GM18519 (cell line): ENCODE results near the gene PERCC1.

Experiments
- ATAC-seq: cut with Tn5 transposase; IDR thresholded peaks from one replicate; pipeline ENCODE4 v1.9.1; 2021; ENCODE audit warnings: mild to moderate bottlenecking, moderate library complexity; ENCODE audit not compliant: unreplicated experiment, low FRiP score

Gene PERCC1

DNA sequence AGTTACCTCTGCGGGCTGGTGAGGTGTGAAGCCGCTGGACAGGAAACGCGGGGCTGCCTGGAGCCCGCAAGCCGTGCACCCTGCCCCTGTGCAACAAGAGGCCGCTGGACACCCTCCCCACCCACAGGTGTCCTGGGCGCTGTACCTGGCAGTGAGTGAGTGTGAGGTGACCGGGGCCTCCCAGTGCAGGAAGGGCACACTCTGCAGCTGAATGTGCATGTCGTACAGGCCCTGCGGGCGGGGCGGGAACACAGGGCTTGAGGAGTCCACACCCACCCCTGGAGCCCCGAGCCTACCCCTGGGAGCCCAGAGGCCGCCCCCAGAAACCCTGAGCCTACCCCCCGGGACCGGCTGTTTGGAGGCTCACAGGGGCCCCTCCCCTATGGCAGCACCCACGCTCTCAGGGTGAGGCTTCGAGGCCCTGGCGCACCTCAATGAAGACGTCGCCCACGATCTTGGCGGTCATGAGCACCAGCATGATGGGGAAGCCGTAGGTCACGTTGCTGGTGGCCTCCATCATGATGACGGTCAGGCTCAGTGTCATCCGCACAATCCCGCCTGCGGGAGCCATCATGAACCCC, 17.7 kb downstream of the PERCC1 start:
- ATAC-seq = no peak

DNA sequence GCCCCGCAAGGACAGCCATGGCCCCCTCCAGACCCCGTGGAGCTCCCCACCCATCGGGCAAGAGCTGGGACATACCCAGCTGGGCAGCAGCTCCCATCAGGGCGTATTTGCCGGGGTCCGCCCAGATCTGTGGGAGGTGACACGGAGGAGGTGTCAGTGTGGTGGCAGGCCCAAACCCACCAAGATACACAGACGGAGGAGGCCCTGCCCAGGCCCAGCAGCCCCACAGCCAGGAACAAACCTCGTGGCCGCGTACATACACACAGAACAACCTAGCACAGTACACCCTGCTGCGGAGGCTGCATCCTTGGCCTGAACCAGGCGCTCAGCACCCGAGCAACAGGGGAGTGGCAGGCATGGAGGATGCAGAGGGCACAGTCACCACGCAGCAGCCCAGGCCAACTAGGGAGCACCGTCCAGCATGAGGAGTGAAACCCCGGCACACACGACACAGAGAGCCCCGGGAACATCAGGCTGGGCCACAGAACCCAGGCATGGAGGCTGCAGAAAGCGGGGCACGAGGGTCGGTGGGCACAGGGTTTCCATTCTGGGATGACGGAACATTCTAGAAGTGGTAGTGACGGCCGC, 18.4 kb downstream of the PERCC1 start:
- no peak for ATAC-seq

DNA sequence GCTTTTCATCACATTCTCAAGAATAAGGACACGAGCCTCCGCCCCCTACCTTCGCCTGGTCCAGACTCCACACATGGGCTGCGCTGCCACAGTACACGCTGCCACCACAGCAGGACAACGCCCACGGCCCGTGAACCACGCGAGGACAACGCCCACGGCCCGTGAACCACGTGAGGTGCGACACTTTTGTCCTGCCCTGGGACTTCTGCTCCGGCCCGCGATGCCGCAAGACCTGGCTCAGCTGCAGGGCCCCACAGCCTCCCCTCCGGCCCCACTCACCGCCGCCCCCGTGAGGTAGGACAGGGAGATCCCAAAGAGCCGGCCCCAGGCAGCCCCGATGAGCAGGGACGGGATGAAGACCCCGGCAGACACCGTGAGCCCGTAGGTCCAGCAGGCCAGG, 19.3 kb downstream of the PERCC1 start:
- no peak for ATAC-seq

DNA sequence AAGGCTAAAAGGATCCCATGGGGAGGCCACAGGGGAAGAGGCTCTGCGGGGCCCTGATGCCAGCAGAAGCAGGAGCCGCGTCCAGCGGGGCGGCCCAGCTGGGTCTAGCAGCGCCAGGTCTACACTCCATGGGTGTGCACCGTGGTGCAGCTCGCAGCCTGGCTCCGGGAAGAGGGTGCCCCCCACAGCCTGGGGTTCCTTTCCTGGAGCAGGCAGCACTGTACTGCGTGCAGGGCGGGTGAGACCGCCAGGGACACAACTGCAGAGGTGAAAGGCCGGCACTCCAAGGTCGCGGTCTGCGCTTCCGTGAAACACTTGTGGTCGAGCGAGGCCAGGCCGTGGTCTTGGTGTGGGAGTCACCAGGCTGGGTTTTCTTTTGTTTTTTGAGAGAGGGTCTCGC, 20.0 kb downstream of the PERCC1 start:
- no peak for ATAC-seq

DNA sequence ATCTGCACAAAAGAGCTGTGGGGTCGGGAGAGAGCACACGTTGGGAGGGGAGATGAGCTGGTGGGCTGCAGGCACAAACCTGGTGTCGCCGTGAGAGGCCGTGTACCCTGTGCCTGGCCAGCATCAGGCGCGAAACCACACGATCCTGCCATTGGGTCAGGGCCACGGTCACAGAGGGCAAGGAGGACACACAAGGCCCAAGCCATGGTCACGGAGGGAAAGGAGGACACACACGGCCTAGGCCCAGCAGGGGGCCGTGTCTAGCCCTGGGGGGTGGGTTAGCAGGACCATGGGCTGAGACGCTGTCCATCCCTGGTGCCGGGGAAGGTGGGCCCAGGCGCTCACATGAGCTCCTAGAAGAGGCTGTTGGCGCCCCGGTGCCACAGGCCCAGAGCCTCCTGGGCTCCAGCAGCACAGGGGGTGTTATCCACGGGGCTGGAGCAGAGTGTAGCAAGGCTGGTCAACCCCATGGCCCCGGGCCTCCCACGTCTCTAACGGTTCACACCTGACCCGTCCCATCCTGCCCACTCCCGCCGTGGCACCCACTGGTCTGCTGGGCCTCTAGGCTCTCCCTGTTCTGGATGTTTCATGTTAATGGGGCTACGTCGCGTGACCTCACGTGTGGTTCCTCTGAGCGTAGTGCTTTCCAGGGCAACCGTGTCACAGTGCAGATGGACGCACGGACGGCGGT, 21.0 kb downstream of the PERCC1 start:
- ATAC-seq = no peak

DNA sequence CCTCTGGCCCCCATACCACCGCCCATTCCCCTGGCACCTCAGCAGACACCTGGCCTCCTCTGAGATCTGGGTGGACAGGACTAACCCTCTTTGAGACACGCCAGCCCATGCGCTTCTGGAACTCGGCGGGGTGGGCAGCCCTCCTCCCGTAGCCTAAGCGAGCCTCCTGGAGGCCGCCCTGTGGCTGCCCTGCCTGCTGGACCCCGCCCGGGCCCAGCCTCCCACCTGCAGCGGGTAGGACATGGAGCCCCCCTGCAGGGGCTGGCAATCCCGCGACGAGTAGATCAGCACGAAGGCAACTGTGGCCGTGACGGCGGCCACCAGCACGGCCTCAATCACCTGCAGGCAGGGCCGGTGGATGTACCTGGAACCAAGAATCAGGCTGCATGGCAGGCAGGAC, 21.7 kb downstream of the PERCC1 start:
- ATAC-seq = no peak

DNA sequence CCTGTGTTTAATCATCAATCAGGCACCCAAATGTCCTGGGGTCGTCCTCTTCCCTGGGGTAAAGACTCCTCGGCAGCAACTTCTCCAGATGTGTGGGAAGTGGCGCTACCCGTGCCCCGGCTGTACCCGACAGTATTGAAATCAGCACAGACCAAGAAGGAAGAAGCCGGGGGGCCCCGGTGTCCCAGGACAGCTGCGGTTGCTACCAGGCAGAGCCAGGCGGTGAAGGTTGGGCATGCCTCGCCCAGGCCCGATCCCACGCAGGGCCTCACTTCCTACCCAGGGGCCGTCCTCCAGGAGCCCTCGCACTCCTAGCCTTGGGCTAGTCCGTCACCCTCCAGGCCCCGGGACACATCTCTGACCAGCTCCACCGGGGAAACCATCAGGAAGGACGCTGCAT, 22.4 kb downstream of the PERCC1 start:
- no peak for ATAC-seq

DNA sequence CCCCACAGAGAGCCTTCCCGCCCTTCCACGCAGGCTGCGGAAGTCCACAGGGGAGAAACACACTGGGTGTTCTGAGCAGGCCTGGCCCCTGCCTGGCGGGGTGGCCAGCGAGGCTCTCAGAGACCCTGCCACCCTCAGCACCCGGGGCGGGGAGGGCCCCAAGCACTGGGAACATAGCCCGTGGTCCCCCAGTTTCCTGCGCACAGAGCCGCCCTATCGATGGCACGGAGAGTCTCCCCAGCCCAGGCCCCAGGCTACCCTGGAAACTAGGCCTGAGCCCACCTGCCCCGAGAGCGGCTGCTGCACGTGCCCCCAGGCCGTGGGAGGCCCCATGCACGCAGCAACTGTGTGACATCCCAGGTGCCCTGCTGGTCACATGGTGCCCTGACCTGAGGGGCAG, 23.7 kb downstream of the PERCC1 start:
- ATAC-seq = no peak

DNA sequence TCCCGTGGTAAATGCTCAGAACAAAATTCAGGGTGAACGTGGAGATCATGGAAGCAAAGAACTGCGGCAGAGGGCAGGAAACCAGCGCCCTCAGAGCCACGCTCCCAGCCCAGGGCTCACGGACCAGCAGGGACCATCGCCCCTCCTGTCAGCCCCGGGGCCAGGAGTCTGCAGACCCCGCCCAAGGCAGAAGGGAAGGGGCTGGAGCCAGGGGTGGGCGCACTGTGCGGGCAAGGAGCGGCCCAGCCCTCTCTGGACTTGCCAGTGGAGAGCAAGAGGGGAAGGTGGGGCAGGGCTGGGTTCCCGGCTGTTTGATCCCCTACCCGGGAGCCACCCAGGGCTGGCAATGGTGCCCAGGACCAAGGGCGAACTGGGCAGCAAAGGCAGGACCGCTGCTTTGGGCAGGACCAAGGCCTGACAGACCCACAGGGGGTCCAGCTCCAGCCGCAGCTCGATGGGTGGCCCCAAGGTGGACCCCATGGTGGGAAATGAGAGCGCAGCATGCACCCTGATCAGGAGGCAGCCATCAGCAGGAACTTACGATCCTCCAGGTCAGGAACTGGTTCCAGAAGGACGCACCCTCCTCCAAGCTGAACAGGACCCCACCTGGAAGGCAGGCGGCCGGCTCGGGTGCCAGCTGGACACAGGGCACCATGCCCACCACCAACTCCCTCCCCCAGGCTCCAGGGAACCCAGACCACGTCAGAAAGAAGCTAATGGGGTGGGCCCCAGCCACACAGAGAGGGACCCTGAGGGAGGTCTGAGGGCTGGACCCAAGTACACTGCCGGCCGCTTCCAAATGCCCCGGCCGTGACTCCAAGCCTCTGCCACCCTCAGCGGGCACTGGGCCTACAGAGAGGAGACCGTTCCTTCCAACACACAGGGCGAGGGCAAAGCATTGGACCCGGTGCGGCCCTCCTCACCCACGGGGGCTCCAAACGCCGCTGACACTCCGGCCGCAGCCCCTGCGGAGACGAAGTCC, 24.6 kb downstream of the PERCC1 start:
- ATAC-seq = no peak

DNA sequence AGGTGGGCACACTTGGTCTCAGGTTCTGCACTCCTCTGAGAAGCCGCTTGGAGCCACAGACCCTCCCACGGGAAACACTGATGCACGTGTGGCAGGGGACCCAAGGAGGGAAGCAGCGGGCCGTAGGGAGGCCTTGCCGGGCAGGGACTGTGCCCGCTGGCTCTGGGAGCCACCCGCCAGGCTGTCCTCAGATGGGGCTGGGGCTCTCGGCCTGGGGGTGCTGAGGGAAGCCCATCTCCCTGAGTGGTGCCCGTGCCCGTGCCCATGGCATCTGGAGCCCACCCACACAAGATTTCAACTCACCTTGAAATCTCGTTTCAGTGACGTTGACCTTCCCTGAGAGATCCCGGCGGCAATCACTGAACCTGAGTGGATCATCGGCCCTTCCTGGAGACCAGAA, 26.1 kb downstream of the PERCC1 start:
- no peak for ATAC-seq

DNA sequence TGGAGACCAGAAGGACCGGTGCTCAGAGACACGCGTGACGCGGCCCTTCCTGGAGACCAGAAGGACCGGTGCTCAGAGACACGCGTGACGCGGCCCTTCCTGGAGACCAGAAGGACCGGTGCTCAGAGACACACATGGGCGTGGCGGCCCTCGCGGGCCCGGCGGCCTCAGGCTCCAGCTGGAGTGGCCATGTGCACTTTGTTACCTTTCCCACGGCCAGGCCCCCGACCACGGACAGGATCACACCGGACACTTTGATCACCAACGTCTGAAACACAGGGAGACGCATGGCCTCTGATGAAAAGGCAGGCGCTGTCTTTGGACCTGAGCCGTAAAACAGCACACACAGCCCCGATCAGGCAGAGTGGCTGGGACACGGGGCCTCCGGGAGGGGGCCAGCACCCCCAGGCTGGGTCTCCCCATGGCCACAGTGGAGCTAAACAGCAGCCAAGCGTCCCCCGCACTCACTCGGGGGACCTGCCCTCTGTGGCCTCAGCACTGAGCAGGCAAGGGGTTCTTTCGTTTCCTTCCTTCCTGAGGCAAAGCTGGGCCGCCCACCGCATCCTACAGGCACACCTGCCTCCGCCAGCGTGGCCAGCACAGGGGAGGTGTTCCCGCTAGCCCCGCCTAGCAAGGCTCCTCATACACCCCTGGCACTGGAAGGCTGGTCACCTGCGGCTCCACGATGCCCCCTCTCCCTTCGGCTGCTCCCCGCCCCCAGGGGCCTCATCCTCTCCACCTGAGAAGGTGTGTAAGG, 26.8 kb downstream of the PERCC1 start:
- no peak for ATAC-seq

DNA sequence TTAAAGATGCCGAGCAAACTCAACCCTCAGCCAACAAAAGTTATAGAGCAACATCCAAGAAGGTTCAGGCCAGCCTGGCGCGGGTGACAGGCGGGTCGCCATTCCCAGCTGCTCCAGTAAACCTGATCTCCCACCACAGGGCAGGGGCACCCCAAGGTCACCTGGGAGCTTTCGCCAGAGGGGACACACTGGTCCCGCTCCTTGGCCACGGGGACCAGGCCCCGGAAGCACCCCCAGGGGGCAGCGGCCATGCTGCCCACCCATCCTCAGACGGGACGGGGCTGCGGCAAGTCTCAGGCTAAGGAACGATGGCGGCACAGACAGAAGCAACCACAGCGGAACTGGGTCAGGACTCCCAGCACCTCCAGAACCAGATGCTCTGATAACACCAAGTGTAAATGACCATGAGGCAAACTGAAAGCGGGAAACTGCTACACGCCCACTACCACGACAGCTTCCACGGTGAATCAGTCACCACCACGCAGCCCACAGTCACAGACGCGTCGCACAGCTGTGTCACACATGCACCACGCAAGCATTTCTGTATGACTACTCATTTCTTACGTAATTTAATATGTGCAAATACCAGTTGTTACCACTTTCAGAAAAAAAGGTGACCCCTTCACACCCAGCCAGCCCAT, 27.6 kb downstream of the PERCC1 start:
- no peak for ATAC-seq

DNA sequence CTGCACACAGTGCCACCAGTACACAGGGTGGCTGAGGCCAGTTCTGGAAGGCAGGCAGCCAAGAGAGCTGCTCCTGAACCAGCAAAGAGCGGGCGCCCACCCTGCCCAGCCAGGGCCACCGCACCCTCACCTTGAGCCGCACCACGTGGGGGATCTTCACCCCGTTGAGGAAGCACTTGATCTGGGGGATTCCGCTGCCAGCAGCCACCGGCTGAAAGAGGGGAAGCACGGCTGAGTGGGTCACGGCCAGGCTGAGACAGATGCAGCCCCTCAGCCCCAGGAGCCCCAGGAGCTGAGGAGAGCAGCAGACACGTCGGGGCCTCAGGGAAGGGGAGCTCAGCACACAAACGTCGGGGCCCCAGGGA, 28.1 kb downstream of the PERCC1 start:
- no peak for ATAC-seq

DNA sequence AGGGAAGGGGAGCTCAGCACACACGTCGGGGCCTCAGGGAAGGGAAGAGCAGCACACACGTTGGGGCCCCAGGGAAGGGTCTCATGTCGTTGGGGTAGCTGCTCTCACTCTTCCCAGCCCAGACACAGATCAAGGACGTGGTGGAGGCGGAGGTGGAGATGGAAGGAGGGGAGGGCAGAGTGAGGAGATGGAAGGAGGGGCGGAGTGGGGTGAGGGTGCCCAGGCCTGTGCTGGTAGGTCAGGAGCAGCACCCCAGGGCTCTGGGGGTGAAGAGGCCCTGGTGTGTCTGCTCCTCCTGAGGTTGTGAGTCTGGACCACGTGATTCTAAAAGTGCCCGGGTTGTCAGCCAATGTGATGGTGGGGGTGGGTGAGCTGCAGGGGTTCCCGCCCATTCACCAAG, 29.1 kb downstream of the PERCC1 start:
- ATAC-seq = no peak

DNA sequence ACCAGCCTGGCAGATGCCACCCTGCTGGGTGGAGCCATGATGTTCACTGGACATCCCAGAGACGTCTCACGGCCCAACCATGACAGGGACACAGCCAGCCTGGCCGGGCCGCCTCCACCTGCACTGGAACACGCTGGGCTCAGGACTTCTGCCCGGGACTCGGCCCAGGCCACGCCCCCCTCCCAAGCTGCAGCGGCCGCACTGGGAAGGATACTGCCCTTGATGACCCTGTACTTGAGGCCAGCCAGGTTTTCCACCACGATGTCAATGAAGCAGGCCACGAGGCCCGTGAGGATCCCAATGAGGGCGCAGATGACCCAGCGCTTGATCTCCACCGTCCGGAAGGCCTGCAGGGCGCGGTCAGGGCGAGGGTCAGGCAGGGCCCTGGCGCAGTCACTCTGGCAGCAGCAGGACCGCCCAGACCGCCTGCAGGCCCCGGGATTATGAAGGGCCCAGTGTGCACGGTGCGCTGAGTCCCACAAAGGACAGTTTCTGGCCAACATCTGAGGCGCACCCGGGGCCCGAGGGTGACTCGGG, 29.8 kb downstream of the PERCC1 start:
- no peak for ATAC-seq

DNA sequence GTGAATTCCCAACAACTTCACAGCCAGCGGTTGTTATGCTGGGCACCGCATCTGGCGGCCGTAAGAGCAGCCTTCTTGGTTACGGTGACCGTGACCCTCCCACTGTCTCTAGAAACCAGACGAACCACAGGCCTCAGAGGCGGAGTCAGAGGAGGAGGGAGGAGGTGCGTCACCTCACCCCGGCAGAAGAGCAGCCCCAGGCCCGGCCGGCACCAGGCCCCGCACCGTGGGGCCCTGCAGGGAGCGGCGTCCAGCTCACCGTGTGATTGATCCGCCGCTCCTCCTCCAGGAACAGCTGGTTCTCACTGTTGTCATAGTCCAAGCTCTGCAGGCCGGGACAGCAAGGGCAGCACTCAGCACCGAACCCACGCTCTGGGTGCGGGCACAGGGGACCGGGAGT, 30.3 kb downstream of the PERCC1 start:
- no peak for ATAC-seq

DNA sequence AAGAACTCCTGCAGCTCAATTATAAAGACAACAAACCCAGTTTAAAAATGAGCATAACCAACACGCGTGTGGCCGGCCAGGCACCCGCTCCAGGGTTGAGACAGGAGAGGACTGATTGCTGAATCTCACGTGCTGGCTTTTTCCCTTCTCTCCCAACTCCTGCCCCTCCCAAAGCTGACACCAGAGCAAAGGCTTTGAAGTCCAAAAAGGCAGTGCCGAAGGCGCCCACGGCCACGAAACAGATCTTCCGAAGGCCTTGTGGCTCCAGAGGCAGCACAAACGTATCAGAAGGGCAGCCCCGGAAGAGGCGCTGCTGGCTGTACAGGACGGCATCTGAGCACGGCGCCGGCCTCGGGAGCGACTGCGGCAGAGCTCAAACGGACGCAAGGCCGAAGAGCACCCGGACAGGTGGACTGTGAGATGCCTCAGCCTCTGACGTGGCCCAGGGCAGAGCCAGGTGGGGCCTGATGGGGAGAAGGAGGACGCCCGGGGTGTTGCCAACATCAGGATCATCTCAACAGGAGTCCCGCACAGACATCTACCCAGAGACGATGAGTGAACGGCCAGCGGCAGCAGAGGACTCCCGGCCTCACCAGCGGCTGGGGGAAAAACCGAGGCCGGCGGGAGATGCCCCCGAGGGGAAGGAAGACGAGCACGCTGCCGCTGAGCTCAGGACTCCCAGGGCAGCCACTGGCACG, 33.5 kb downstream of the PERCC1 start:
- no peak for ATAC-seq

DNA sequence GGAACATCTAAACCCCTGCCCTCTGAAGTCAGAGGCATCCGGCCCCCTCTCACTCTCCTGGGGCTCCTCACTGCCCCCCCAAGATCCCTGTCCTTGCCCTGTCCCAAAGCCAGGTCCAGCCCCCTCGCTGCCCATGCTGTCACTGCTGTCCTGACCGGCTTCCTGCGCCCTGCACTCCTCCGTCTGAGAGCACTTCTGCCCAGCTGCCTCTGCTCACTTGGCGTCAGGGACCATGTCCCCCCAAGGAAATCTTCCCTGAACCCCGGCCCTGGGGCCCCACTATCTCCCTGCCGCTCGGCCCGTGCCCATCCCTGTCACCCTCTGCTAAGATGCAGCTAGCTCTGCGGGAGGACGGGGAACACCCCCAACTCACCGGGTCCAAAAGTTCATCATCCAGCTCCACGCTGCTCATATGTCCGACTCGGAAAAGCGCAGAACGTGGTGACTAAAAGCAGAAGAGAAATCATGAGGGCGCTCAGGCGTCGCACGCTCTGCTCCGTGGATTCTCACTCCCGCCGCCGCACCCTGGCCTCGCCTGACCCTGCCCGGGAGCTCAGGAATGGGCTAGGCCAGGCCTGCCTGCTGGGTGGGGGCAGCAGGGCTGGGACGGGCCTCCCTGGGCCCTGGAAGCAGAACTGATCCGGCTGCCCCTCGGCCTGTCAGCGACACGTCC, 34.2 kb downstream of the PERCC1 start:
- no peak for ATAC-seq

DNA sequence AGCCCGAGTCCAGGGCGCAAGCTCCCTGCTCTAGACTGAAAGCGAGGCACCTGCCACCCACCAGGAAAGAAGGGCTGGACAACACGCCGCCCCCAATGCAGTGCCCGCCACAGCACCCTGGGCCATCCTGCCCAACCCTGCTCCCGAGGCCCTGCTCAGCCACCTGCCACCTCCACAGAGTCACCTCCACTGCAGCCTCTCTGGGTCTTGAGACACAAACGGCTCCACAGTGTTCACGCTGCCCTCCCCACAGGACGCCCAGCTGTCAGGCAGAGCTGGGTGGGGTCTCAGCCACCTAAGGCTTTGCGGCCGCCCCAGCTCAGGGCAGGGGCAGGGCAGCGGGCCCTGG, 34.7 kb downstream of the PERCC1 start:
- no peak for ATAC-seq
